ENCODE measurements around the gene CASP10. TPM values are rescaled to one million over a fixed set of nuclear protein-coding genes. Genes with fewer than 3 reads are reported as not detected.

Gene CASP10
- total and polyA plus RNA-seq, 2 of the 13 experiments (the other 11 are each of a cell fraction or from before 2014, with no cell fraction given), result 22.2 to 23.8 TPM

DNA sequence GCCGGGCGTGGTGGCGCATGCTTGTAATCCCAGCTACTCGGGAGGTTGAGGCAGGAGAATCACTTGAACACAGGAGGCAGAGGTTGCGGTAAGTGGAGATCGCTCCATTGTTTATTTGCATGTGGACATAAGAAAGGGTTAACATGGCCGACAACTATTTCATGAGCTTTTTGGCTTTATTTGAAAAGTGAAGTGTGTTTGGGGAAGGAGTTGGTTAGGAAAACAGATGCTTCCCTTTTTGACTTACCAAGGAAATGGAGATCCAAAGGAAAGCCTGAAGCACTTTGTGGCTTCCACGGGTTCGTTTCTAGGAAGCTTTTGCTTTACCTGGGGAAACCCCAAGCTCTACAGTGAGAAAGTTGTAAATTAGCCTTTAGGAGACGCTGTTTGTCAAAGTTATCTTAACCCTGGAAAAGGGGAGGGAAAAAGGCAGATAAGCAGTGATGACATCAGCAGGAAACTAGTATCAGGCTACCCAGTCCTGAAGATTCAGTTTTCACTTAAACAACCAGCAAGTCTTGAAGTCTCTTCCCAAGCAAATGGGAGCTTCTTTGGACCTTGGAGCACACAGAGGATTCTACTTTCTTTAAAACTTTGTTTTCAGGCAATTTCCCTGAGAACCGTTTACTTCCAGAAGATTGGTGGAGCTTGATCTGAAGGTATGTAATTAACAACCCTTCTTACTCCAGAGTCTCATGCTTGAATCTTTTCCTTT, at the start of gene CASP10 (continued):
- TF ChIP-seq PCBP1 (IDR thresholded peaks at IDR 0.05; ENCODE audit: borderline replicate concordance, low read depth, low read length) (no peak), RAD51 (IDR thresholded peaks at IDR 0.05; ENCODE audit: borderline replicate concordance) (no peak), KAT7 (CRISPR knock-in tag; IDR thresholded peaks at IDR 0.05; ENCODE audit: borderline replicate concordance) (peak; percentile 85; the same call in 1 of the 2 replicates), ZMYM2 (CRISPR knock-in tag; IDR thresholded peaks at IDR 0.05) (peak; percentile 91), ZBTB38 (CRISPR knock-in tag; IDR thresholded peaks at IDR 0.05) (no peak), IKZF1 (IDR thresholded peaks at IDR 0.05) (no peak), SMAD3 (CRISPR knock-in tag; IDR thresholded peaks at IDR 0.05) (peak; percentile 70; the same call in 1 of the 2 replicates), ZNF7 (CRISPR knock-in tag; IDR thresholded peaks at IDR 0.05) (no peak), ATF3 (CRISPR knock-in tag; IDR thresholded peaks at IDR 0.05) (peak; percentile 79), PRPF4 (IDR thresholded peaks at IDR 0.05; ENCODE audit: low read depth, low read length, poor library complexity, severe bottlenecking) (no peak), HHEX (CRISPR knock-in tag; IDR thresholded peaks at IDR 0.05) (no peak), CEBPZ (IDR thresholded peaks at IDR 0.05; ENCODE audit: low read length) (no peak), ZNF451 (CRISPR knock-in tag; IDR thresholded peaks at IDR 0.05) (peak; percentile 23; the same call in 1 of the 2 replicates), ZNF670 (CRISPR knock-in tag; IDR thresholded peaks at IDR 0.05; ENCODE audit: borderline replicate concordance) (peak; percentile 97), MAX (IDR thresholded peaks at IDR 0.05) (peak; percentile 36), GABPA (IDR thresholded peaks at IDR 0.05; ENCODE audit: low read depth, low read length) (no peak), GABPA (CRISPR knock-in tag; IDR thresholded peaks at IDR 0.05; ENCODE audit: low read depth) (peak; percentile 79), IRF2 (CRISPR knock-in tag; IDR thresholded peaks at IDR 0.05) (peak; percentile 90; the same call in 1 of the 2 replicates), ZBTB21 (CRISPR knock-in tag; IDR thresholded peaks at IDR 0.05) (peak; percentile 46), ZNF784 (CRISPR knock-in tag; IDR thresholded peaks at IDR 0.05; ENCODE audit: borderline replicate concordance) (peak; percentile 45; the same call in 1 of the 2 replicates), CC2D1A (CRISPR knock-in tag; IDR thresholded peaks at IDR 0.05) (0 out of 2 replicates have a peak, but pooled peaks have one; percentile 64), TARDBP (CRISPR knock-in tag; IDR thresholded peaks at IDR 0.05) (peak; percentile 69; the same call in 1 of the 2 replicates), TGIF2 (CRISPR knock-in tag; IDR thresholded peaks at IDR 0.05) (peak; percentile 82; the same call in 1 of the 2 replicates), TBX3 (IDR thresholded peaks at IDR 0.05; ENCODE audit: borderline replicate concordance) (0 out of 2 replicates have a peak, but pooled peaks have one; percentile 26), SALL2 (CRISPR knock-in tag; IDR thresholded peaks at IDR 0.05) (peak; percentile 67)
- TF ChIP-seq, protein P1, sequence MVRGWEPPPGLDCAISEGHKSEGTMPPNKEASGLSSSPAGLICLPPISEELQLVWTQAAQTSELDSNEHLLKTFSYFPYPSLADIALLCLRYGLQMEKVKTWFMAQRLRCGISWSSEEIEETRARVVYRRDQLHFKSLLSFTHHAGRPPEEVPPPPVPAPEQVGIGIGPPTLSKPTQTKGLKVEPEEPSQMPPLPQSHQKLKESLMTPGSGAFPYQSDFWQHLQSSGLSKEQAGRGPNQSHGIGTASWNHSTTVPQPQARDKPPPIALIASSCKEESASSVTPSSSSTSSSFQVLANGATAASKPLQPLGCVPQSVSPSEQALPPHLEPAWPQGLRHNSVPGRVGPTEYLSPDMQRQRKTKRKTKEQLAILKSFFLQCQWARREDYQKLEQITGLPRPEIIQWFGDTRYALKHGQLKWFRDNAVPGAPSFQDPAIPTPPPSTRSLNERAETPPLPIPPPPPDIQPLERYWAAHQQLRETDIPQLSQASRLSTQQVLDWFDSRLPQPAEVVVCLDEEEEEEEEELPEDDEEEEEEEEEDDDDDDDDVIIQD (CRISPR knock-in tag; IDR thresholded peaks at IDR 0.05; ENCODE audit: low read depth), result peak; percentile 90

Measured in HepG2 (cell line).